HepG2 (cell line): Measurements from ENCODE around the gene NGDN.

Experiments used
- NR2F6 ChIP-seq, 2 experiments: IDR thresholded peaks; 2 replicates each; pipeline ENCODE4 v1.6.1; 2016; ENCODE audit warnings: antibody characterized with exemption in 1 of 2, mild to moderate bottlenecking in 1 of 2
- RFX5 ChIP-seq: IDR thresholded peaks from 2 replicates; pipeline ENCODE4 v1.6.1; 2011; ENCODE audit warnings: low read depth, low read length, improper control_type of control experiment
- TF ChIP-seq, protein P1 (sequence below), 2 experiments: sonication (generic) in 1 of 2; formaldehyde crosslinking in 1 of 2; IDR thresholded peaks; 2 replicates each; pipeline versions ENCODE4 v1.5.1 to v1.6.1; 2011 to 2020; ENCODE audit warnings: borderline replicate concordance in 1 of 2, low read depth in 1 of 2, low read length in 1 of 2, mild to moderate bottlenecking in 1 of 2, missing genetic modification reagents in 1 of 2, moderate library complexity in 1 of 2
- TF ChIP-seq, protein P2 (sequence below), 2 experiments: IDR thresholded peaks; 2 replicates each; pipeline ENCODE4 v1.6.1; 2011 to 2012; ENCODE audit warnings: low read length in 2 of 2, borderline replicate concordance in 1 of 2, low read depth in 1 of 2, mild to moderate bottlenecking in 1 of 2, moderate library complexity in 1 of 2

DNA sequence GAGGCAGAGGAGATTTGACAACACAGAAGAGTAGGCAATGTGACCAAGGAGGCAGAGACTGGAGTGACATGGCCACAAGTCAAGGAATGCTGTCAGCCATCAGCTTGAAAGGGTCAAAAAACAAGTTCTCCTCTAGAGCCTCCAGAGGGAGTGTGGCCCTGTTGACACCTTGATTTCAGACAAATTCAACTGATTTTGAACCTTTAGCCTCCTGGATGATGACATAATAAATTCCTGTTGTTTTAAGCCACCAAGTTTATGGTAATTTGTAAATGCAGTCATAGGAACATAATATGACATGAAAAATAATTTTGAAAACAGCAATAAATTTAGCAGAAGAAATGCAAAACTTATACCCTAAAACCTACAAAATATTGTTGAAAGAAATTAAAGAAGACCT lies 8.5 kb upstream of the NGDN start:
- TF ChIP-seq, protein P1, sequence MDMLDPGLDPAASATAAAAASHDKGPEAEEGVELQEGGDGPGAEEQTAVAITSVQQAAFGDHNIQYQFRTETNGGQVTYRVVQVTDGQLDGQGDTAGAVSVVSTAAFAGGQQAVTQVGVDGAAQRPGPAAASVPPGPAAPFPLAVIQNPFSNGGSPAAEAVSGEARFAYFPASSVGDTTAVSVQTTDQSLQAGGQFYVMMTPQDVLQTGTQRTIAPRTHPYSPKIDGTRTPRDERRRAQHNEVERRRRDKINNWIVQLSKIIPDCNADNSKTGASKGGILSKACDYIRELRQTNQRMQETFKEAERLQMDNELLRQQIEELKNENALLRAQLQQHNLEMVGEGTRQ (IDR thresholded peaks at IDR 0.05; ENCODE audit: low read depth, low read length): no peak
- TF ChIP-seq, protein P1 (CRISPR knock-in tag; IDR thresholded peaks at IDR 0.05; ENCODE audit: borderline replicate concordance): no peak
- TF ChIP-seq, protein P2, sequence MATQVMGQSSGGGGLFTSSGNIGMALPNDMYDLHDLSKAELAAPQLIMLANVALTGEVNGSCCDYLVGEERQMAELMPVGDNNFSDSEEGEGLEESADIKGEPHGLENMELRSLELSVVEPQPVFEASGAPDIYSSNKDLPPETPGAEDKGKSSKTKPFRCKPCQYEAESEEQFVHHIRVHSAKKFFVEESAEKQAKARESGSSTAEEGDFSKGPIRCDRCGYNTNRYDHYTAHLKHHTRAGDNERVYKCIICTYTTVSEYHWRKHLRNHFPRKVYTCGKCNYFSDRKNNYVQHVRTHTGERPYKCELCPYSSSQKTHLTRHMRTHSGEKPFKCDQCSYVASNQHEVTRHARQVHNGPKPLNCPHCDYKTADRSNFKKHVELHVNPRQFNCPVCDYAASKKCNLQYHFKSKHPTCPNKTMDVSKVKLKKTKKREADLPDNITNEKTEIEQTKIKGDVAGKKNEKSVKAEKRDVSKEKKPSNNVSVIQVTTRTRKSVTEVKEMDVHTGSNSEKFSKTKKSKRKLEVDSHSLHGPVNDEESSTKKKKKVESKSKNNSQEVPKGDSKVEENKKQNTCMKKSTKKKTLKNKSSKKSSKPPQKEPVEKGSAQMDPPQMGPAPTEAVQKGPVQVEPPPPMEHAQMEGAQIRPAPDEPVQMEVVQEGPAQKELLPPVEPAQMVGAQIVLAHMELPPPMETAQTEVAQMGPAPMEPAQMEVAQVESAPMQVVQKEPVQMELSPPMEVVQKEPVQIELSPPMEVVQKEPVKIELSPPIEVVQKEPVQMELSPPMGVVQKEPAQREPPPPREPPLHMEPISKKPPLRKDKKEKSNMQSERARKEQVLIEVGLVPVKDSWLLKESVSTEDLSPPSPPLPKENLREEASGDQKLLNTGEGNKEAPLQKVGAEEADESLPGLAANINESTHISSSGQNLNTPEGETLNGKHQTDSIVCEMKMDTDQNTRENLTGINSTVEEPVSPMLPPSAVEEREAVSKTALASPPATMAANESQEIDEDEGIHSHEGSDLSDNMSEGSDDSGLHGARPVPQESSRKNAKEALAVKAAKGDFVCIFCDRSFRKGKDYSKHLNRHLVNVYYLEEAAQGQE (IDR thresholded peaks at IDR 0.05; ENCODE audit: borderline replicate concordance in 1 of 2, low read depth in 1 of 2, low read length in 2 of 2): no peak
- TF ChIP-seq RFX5 (no peak), NR2F6 (IDR thresholded peaks at IDR 0.05) (no peak), NR2F6 (CRISPR knock-in tag; IDR thresholded peaks at IDR 0.05) (no peak)
